ENCODE data around the gene PHYHD1. TPM values are rescaled to one million over a fixed set of nuclear protein-coding genes. Genes with fewer than 3 reads are reported as not detected.

PHYHD1 gene
- 10 to 100 TPM; 58.8 to 61.6 (median 59.6) TPM for polyA plus RNA-seq (ENCODE audit: insufficient read length in 4 of 4)

- DNase-seq (ENCODE audit: low read depth in 4 of 4, low spot score in 3 of 4) = no peak
Observed at GRCh38 chr9:128920381-128921058, at the start of gene PHYHD1. PHYHD1 (plus strand) TSS chr9:128920982; CDS start chr9:128922324, 1,342 bp downstream.

- no peak for DNase-seq (ENCODE audit: low read depth in 4 of 4, low spot score in 3 of 4)
Observed at GRCh38 chr9:128877852-128878251, 42.9 kb upstream of the PHYHD1 start.

- peak; percentile 90 to 94 (median 94) for DNase-seq (ENCODE audit: low read depth in 4 of 4, low spot score in 3 of 4)
Observed at GRCh38 chr9:128881884-128882676, 38.7 kb upstream of the PHYHD1 start, which contains the start of the genes KYAT1 and LRRC8A. KYAT1 (minus strand) TSS chr9:128881950; CDS start chr9:128845405, 36,545 bp downstream. LRRC8A (plus strand) TSS chr9:128882133; CDS start chr9:128907165, 25,032 bp downstream.

GRCh38 chr9:128882677-128883603, 37.8 kb upstream of the PHYHD1 start:
- no peak for DNase-seq (ENCODE audit: low read depth in 4 of 4, low spot score in 3 of 4)

GRCh38 chr9:128884164-128884563, 36.6 kb upstream of the PHYHD1 start:
- no peak for DNase-seq (ENCODE audit: low read depth in 4 of 4, low spot score in 3 of 4)

- no peak for DNase-seq (ENCODE audit: low read depth in 4 of 4, low spot score in 3 of 4)
Observed at GRCh38 chr9:128885376-128885775, 35.4 kb upstream of the PHYHD1 start.

GRCh38 chr9:128885798-128886197, 35.0 kb upstream of the PHYHD1 start:
- DNase-seq (ENCODE audit: low read depth in 4 of 4, low spot score in 3 of 4) = no peak

GRCh38 chr9:128886211-128886891, 34.4 kb upstream of the PHYHD1 start:
- no peak for DNase-seq (ENCODE audit: low read depth in 4 of 4, low spot score in 3 of 4)

GRCh38 chr9:128887049-128887448, 33.7 kb upstream of the PHYHD1 start:
- no peak for DNase-seq (ENCODE audit: low read depth in 4 of 4, low spot score in 3 of 4)

GRCh38 chr9:128887914-128888350, 32.9 kb upstream of the PHYHD1 start:
- no peak for DNase-seq (ENCODE audit: low read depth in 4 of 4, low spot score in 3 of 4)

- no peak for DNase-seq (ENCODE audit: low read depth in 4 of 4, low spot score in 3 of 4)
Observed at GRCh38 chr9:128891321-128892220, 29.2 kb upstream of the PHYHD1 start.

- DNase-seq (ENCODE audit: low read depth in 4 of 4, low spot score in 3 of 4) = no peak
Observed at GRCh38 chr9:128892221-128892921, 28.4 kb upstream of the PHYHD1 start.

GRCh38 chr9:128893354-128893753, 27.4 kb upstream of the PHYHD1 start:
- no peak for DNase-seq (ENCODE audit: low read depth in 4 of 4, low spot score in 3 of 4)

GRCh38 chr9:128894764-128895163, 26.0 kb upstream of the PHYHD1 start:
- no peak for DNase-seq (ENCODE audit: low read depth in 4 of 4, low spot score in 3 of 4)

GRCh38 chr9:128895556-128895955, 25.2 kb upstream of the PHYHD1 start:
- DNase-seq (ENCODE audit: low read depth in 4 of 4, low spot score in 3 of 4) = no peak

- DNase-seq (ENCODE audit: low read depth in 4 of 4, low spot score in 3 of 4) = no peak
Observed at GRCh38 chr9:128898382-128898781, 22.4 kb upstream of the PHYHD1 start.

- DNase-seq (ENCODE audit: low read depth in 4 of 4, low spot score in 3 of 4) = no peak
Observed at GRCh38 chr9:128898845-128899565, 21.8 kb upstream of the PHYHD1 start.

Measured in right renal pelvis (tissue), 4 donors.